OCI-LY1 (cell line): Measurements from ENCODE around the gene IGLON5.

Experiments
- H2AFZ ChIP-seq: fragments of 200-600 bp; sonication (generic), shearing (Covaris generic); 2 replicates; pipeline ENCODE4 v1.6.0; 2014; ENCODE audit warnings: antibody characterized with exemption, mild to moderate bottlenecking, low read length
- H3F3A ChIP-seq: fragments of 200-600 bp; sonication (generic), shearing (Covaris generic); 2 replicates; pipeline ENCODE4 v1.6.0; 2014; ENCODE audit warnings: mild to moderate bottlenecking, antibody characterized with exemption, low read length, moderate library complexity; ENCODE audit not compliant: insufficient read depth
- H3K27ac ChIP-seq: fragments of 200-600 bp; sonication (generic); 2 replicates; pipeline ENCODE4 v1.5.1; 2014; ENCODE audit warnings: low read length, mixed run types, mild to moderate bottlenecking, low read depth; ENCODE audit not compliant: poor library complexity, severe bottlenecking
- H3K27me3 ChIP-seq: fragments of 200-600 bp; sonication (generic); 2 replicates; pipeline ENCODE4 v1.6.0; 2014; ENCODE audit warnings: antibody characterized with exemption, mild to moderate bottlenecking, low read length, moderate library complexity; ENCODE audit not compliant: insufficient read depth
- H3K36me3 ChIP-seq: fragments of 200-600 bp; sonication (generic); 2 replicates; pipeline ENCODE4 v1.6.1; 2014; ENCODE audit warnings: mild to moderate bottlenecking, antibody characterized with exemption, low read length, moderate library complexity, mixed read lengths; ENCODE audit not compliant: insufficient read depth
- H3K4me1 ChIP-seq: fragments of 200-600 bp; sonication (generic); 2 replicates; pipeline ENCODE4 v1.5.1; 2014; ENCODE audit warnings: mild to moderate bottlenecking, low read length, moderate library complexity; ENCODE audit not compliant: insufficient read depth, severe bottlenecking
- H3K4me2 ChIP-seq: fragments of 200-600 bp; sonication (generic), shearing (Covaris generic); 2 replicates; pipeline ENCODE4 v1.6.1; 2014; ENCODE audit warnings: low read length
- H3K4me3 ChIP-seq: fragments of 200-600 bp; sonication (generic); 2 replicates; pipeline ENCODE4 v1.5.1; 2014; ENCODE audit warnings: low read length, low read depth, mild to moderate bottlenecking, mixed read lengths; ENCODE audit not compliant: poor library complexity, severe bottlenecking
- H3K79me2 ChIP-seq: fragments of 200-600 bp; shearing (Covaris generic); 2 replicates; pipeline ENCODE4 v1.6.1; 2016; ENCODE audit warnings: mixed run types, low read length, mixed read lengths; ENCODE audit not compliant: insufficient read depth
- H3K9ac ChIP-seq: fragments of 200-600 bp; sonication (generic), shearing (Covaris generic); 2 replicates; pipeline ENCODE4 v1.6.1; 2014; ENCODE audit warnings: mild to moderate bottlenecking, low read length, mixed read lengths
- H3K9me2 ChIP-seq: fragments of 200-600 bp; sonication (generic), shearing (Covaris generic); 2 replicates; pipeline ENCODE4 v1.6.1; 2014; ENCODE audit warnings: low read depth, mild to moderate bottlenecking, low read length, mixed read lengths
- H3K9me3 ChIP-seq: fragments of 200-600 bp; shearing (Covaris generic); 2 replicates; pipeline ENCODE4 v1.6.1; 2014; ENCODE audit warnings: low read length, mixed read lengths
- H4K20me1 ChIP-seq: fragments of 200-600 bp; sonication (generic), shearing (Covaris generic); 2 replicates; pipeline ENCODE4 v1.6.0; 2016; ENCODE audit warnings: mild to moderate bottlenecking, low read length; ENCODE audit not compliant: insufficient read depth
- EZH2 ChIP-seq: fragments of 200-600 bp; sonication (generic), shearing (Covaris generic); IDR thresholded peaks from 2 replicates; pipeline ENCODE4 v1.8.0; 2017; ENCODE audit warnings: borderline replicate concordance, mixed run types, mild to moderate bottlenecking, antibody characterized with exemption, low read length, moderate library complexity, mixed read lengths
- TF ChIP-seq, protein P1 (sequence below): fragments of 200-600 bp; sonication (generic), shearing (Covaris generic); IDR thresholded peaks from 2 replicates; pipeline ENCODE4 v1.5.1; 2017; ENCODE audit warnings: mild to moderate bottlenecking, antibody characterized with exemption, low read length, moderate library complexity, mixed read lengths

Gene IGLON5

DNA sequence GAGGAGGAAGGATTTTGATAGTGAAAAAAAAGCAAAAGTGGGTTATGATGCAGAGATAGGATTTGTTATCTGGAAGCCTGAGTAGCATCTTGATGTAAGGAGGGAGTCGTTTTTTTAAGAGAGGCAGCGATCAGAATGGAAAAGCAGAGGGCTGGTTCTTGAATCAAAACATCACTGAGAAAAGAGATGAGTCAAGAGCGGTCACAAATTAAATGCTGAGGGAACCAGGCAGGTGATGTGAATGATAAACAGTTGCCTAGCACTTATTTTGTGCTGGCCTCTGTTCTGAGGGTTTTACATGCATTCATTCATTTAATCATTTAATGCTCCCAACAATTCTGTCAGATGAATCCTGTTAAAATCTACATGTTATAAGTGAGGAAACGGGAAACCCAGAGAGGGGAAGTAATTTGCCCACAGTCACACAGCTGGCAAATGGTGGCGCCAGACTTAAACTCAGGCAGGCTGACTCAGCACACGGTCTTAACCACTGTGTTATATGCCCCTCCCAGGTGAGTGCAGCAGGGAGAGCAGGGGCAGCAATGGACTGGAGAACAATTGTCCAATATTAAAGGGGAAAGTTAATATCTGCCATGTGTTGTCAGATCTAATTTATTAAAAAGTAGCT lies 39.1 kb upstream of the IGLON5 start:
- no peaks in the 10 kb centered on the region for H3K36me3 ChIP-seq
- H3K27me3 ChIP-seq, result no peaks in the 10 kb centered on the region
- no peak overlapping the region for H3K4me3 ChIP-seq
- H4K20me1 ChIP-seq, result no peaks in the 10 kb centered on the region
- TF ChIP-seq, protein P1, sequence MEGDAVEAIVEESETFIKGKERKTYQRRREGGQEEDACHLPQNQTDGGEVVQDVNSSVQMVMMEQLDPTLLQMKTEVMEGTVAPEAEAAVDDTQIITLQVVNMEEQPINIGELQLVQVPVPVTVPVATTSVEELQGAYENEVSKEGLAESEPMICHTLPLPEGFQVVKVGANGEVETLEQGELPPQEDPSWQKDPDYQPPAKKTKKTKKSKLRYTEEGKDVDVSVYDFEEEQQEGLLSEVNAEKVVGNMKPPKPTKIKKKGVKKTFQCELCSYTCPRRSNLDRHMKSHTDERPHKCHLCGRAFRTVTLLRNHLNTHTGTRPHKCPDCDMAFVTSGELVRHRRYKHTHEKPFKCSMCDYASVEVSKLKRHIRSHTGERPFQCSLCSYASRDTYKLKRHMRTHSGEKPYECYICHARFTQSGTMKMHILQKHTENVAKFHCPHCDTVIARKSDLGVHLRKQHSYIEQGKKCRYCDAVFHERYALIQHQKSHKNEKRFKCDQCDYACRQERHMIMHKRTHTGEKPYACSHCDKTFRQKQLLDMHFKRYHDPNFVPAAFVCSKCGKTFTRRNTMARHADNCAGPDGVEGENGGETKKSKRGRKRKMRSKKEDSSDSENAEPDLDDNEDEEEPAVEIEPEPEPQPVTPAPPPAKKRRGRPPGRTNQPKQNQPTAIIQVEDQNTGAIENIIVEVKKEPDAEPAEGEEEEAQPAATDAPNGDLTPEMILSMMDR, result no peak
- TF ChIP-seq EZH2, result no peak
- H3K9me3 ChIP-seq, result no peaks in the 10 kb centered on the region
- no peak overlapping the region for H2AFZ ChIP-seq
- no peak overlapping the region for H3K9ac ChIP-seq
- H3K4me2 ChIP-seq, result no peak overlapping the region
- H3K9me2 ChIP-seq, result no peaks in the 10 kb centered on the region
- H3K27ac ChIP-seq, result no peak overlapping the region
- H3K4me1 ChIP-seq, result no peaks in the 10 kb centered on the region
- no peaks in the 10 kb centered on the region for H3K79me2 ChIP-seq
- H3F3A ChIP-seq, result no peaks in the 10 kb centered on the region

DNA sequence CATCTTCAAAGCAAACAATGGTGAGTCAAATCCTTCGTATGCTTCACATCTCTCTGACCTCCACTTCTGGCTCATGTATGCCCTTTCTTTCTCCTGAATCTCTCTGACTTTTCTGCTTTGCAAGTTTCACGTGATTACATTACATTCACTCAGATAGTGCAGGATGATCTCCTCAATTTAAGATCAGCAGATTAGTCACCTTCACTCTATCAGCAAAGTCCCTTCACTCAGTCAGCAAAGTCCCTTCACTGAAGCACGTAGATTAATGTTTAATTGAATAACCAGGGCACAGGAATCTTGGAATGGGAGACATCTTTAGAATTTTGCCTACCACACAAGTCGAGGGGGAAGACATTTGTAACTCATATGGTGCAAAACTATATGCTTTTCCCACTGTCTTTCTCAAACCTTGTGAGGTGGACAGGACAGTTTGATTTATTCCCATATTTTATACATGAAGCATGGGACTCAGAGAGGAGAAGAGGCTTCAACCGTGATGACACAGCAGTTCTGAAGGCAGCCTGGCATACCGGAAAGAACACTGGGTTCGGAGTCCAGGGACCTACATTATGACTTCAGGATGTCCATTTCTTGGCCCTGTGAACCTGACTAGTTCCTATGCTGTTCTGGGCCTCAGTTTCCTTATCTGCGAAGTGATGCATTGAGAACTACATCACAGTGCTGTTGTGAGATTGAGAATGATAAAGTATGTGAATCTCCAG lies 37.2 kb upstream of the IGLON5 start:
- H3K9ac ChIP-seq, result no peak overlapping the region
- H3K27me3 ChIP-seq, result no peaks in the 10 kb centered on the region
- no peaks in the 10 kb centered on the region for H3K79me2 ChIP-seq
- no peak overlapping the region for H3K4me3 ChIP-seq
- H4K20me1 ChIP-seq, result no peaks in the 10 kb centered on the region
- H3K9me3 ChIP-seq, result no peaks in the 10 kb centered on the region
- H3K9me2 ChIP-seq, result no peaks in the 10 kb centered on the region
- H2AFZ ChIP-seq, result no peak overlapping the region
- no peaks in the 10 kb centered on the region for H3K36me3 ChIP-seq
- no peak for TF ChIP-seq EZH2
- TF ChIP-seq, protein P1, result no peak
- no peak overlapping the region for H3K4me2 ChIP-seq
- no peaks in the 10 kb centered on the region for H3K4me1 ChIP-seq
- H3F3A ChIP-seq, result no peaks in the 10 kb centered on the region
- no peak overlapping the region for H3K27ac ChIP-seq

DNA sequence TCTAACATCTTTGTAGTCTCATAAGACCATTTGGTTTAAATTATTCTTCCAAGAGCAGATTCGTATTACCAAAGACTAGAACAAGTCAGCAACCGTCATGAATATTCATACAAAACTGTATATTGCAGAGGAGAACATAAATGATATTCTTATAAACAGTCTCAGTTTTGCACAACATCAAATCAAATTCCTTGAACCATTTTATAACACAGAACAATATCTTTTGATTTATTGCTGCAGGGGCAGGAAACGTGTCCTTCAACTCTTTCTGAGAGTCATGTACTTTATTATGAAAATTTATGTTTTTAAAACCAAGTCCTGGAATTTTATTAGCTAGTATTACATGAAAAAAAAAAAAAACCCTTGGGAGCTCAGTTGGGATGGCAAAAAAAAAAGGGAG lies 34.3 kb upstream of the IGLON5 start:
- H3K4me3 ChIP-seq, result no peak overlapping the region
- no peak overlapping the region for H2AFZ ChIP-seq
- H3K27me3 ChIP-seq, result no peaks in the 10 kb centered on the region
- no peak overlapping the region for H3K27ac ChIP-seq
- TF ChIP-seq, protein P1, result no peak
- no peak for TF ChIP-seq EZH2
- no peak overlapping the region for H3K9ac ChIP-seq
- H3K9me3 ChIP-seq, result no peaks in the 10 kb centered on the region
- H3K36me3 ChIP-seq, result no peaks in the 10 kb centered on the region
- H3K9me2 ChIP-seq, result no peaks in the 10 kb centered on the region
- no peaks in the 10 kb centered on the region for H3K4me1 ChIP-seq
- H3K4me2 ChIP-seq, result no peak overlapping the region
- H3K79me2 ChIP-seq, result no peaks in the 10 kb centered on the region
- no peaks in the 10 kb centered on the region for H4K20me1 ChIP-seq
- no peaks in the 10 kb centered on the region for H3F3A ChIP-seq
